ENCODE results near the gene EPHB1.

GRCh38 chr3:135197856-135198255 lies 402.8 kb downstream of the EPHB1 start:
- TF ChIP-seq, protein P1, sequence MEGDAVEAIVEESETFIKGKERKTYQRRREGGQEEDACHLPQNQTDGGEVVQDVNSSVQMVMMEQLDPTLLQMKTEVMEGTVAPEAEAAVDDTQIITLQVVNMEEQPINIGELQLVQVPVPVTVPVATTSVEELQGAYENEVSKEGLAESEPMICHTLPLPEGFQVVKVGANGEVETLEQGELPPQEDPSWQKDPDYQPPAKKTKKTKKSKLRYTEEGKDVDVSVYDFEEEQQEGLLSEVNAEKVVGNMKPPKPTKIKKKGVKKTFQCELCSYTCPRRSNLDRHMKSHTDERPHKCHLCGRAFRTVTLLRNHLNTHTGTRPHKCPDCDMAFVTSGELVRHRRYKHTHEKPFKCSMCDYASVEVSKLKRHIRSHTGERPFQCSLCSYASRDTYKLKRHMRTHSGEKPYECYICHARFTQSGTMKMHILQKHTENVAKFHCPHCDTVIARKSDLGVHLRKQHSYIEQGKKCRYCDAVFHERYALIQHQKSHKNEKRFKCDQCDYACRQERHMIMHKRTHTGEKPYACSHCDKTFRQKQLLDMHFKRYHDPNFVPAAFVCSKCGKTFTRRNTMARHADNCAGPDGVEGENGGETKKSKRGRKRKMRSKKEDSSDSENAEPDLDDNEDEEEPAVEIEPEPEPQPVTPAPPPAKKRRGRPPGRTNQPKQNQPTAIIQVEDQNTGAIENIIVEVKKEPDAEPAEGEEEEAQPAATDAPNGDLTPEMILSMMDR (conservative IDR thresholded peaks at IDR 0.05 in 1 of 2, IDR thresholded peaks at IDR 0.05 in 1 of 2; ENCODE audit: extremely low read depth in 1 of 2, insufficient read depth in 1 of 2, low read depth in 1 of 2, low read length in 2 of 2): no peak
- no peak for TF ChIP-seq EZH2 (IDR thresholded peaks at IDR 0.05; ENCODE audit: borderline replicate concordance, low read length)

All from mammary epithelial cell (primary cell).